NOMO-1 treated with DMSO at 0.1 percent for 48 hours (cell line): Measurements from ENCODE around the gene ACTA2.

Experiments used
- DNase-seq: peaks from one replicate; lab custom pipeline; 2025; ENCODE audit not compliant: unreplicated experiment; lab: John Stamatoyannopoulos, UW

Gene ACTA2

GRCh38 chr10:88895250-88895649 lies 57.3 kb downstream of the ACTA2 start:
- no peak for DNase-seq

GRCh38 chr10:88893611-88894010 lies 59.0 kb downstream of the ACTA2 start:
- DNase-seq, result no peak

GRCh38 chr10:88892222-88892967 lies 60.2 kb downstream of the ACTA2 start:
- DNase-seq, result no peak

DNA sequence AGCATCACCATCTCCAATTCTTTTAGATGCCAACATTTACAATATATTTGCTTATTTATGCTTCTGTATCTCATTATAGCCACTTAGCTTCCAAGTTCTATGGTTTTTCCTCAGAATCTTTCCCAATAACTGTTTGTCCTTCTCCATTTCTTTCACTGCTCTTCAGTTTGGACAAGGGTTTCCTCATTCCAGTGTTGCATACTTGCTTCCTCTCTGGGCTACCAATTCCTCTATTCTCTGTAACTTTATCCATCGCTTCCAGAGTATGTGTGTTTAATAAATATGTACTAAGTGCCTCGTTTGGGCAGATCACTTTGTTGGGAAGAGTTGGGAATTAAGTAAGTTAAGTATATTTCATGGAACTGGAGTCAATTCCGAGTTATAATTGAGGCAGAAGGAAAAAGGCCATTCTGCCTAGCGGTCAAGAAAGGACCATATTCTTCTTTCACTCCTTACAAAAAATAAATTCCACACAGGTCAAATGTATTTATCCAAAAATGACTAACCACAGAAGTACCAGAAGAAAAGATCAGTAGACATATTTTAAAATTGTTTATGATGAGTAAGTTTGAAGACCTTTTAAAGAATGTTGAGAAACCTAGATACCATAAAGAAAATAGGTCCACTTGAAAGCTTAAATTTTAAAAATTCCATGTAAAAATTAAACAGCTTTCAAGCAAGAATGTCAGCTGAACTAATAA lies 61.7 kb downstream of the ACTA2 start:
- no peak for DNase-seq

DNA sequence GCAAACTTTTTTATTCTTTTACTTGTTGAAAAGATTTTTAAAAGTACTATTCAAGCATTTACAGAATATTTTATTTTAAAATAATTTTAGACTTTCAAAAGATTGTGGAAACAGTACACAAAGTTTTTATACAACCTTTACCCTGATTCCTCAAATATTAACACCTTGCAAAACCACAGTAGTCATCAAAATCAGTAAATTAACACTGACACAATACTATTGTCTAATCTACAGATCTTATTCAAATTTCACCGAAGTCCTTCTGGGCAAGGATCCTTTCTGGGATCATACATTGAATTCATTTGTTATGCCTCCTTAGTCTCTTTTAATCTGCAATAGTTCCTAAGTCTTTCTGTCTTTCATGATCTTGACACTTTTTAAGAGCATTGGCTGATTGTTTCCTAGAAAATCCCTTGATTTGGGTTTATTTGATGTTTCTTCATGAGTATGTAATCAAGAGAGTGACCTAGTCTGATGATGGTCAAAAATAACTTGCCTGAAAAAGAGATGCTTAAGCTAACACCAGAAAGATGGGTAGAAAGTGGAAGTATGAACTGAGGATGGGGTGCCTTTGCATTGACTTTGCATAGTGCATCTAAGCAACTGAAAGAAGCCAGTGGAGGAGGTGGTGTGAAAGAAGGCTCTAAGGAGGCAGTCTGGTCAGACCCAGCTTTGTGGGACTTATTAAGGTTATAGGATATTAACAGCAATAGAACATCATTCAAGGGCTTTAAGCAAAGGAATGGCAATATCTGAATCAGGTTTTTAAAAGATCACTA lies 62.8 kb downstream of the ACTA2 start:
- no peak for DNase-seq

GRCh38 chr10:88888810-88889445 lies 63.6 kb downstream of the ACTA2 start:
- DNase-seq, result no peak

DNA sequence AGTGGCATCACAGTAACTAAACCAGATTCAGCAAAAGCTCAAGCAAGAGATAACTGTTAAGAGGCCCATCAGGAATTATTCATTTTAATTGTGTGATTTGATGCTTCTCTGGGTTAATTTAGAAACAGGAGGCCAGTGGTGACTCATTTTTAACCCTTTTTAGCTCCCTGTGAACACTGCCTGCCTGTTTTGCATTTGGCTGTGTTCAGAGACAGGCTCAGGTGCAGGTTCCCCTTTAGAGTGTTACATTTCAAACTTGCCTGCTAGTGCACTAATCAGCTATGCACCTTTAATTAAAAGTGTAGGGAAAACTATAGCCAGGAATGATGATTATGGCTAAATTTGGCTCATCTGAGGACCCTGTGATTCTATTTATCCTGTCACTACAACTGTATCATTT lies 66.0 kb downstream of the ACTA2 start:
- DNase-seq, result no peak
